T-helper 1 cell treated with Interleukin-12 subunit alpha and Interleukin-12 subunit beta and Interleukin-4 antibody, amounts not matched to agents 30 μg/mL and 1 μg/mL, for 36 hours (primary cell): ENCODE data around the gene RANBP3.
A peak's percentile ranks its signal among the peaks of the same experiment; 100 is the strongest.
"Not testable (repeated sequence)": the region's sequence is repeated elsewhere in the genome, so short reads cannot be mapped to it uniquely, and the experiment has no call there.

Source experiments
- H3K27ac Mint-ChIP-seq: one replicate; pipeline ENCODE4 v1.8.0; 2021; ENCODE audit warnings: mild to moderate bottlenecking, mixed read lengths
- H3K27me3 Mint-ChIP-seq: one replicate; pipeline ENCODE4 v1.8.0; 2021; ENCODE audit warnings: low read depth, mixed read lengths
- H3K36me3 Mint-ChIP-seq: one replicate; pipeline ENCODE4 v1.8.0; 2021; ENCODE audit warnings: low read depth, mixed read lengths
- H3K4me1 Mint-ChIP-seq: one replicate; pipeline ENCODE4 v1.8.0; 2021; ENCODE audit warnings: low read depth, mixed read lengths
- H3K4me3 Mint-ChIP-seq: one replicate; pipeline ENCODE4 v1.8.0; 2021; ENCODE audit warnings: mild to moderate bottlenecking, moderate library complexity, mixed read lengths
- H3K9me3 Mint-ChIP-seq: one replicate; pipeline ENCODE4 v1.8.0; 2021; ENCODE audit warnings: mixed read lengths

The RANBP3 gene, protein sequence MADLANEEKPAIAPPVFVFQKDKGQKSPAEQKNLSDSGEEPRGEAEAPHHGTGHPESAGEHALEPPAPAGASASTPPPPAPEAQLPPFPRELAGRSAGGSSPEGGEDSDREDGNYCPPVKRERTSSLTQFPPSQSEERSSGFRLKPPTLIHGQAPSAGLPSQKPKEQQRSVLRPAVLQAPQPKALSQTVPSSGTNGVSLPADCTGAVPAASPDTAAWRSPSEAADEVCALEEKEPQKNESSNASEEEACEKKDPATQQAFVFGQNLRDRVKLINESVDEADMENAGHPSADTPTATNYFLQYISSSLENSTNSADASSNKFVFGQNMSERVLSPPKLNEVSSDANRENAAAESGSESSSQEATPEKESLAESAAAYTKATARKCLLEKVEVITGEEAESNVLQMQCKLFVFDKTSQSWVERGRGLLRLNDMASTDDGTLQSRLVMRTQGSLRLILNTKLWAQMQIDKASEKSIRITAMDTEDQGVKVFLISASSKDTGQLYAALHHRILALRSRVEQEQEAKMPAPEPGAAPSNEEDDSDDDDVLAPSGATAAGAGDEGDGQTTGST

DNA sequence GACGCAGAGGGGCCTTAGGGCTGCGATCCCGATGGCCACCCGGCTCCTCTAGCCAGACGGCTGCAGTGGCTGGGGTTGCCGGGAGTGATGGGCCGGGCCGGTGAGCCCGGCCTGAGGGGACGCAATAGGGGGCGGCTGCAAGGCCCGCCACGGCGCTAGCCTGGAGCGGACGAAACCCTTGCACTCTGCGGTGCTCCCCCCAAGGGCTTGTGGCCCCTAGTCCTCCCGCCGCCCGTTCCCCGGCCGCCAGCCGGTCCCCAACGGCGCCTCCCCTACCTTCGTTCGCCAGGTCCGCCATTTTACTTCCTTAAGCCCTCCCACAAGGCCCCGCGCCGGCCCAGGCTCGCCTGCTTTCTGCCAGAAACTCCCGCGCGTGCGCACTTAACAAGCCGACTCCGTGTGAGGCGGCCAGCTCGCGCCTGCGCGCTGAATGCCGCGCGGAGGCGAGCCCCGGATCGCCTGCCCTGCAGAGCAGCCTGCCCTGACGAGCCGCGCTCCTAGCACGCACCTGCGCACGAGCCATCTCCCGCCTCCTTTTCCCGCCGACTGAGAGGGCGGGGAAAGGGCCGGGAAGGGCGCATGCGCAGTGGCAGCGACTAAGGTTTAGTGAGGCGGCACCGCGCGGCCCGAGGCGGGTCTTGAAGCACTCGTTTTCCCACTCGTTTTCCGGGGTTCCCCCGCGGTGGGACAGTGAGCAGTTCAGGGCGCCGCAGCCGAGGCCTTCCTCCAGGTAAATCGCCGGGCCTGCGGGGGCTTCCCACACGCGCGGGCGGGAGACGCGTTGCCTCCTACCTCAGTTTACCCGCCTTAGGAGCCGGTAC, at the start of gene RANBP3:
TSS of gene RANBP3 (minus strand) at position 356 of the 821 bp plus-strand sequence. CDS start at position 298, 58 bp downstream.
- no peaks in the 10 kb centered on the region for H3K27me3 Mint-ChIP-seq
- H3K4me1 Mint-ChIP-seq = peaks cover 46% of the 10 kb centered on the region
- H3K4me3 Mint-ChIP-seq = peak within 1 kb of the TSS; percentile 93
- H3K9me3 Mint-ChIP-seq = no peaks in the 10 kb centered on the region
- peaks cover 24% of the 10 kb centered on the region for H3K36me3 Mint-ChIP-seq
- peak within 1 kb of the TSS; percentile 89 for H3K27ac Mint-ChIP-seq

DNA sequence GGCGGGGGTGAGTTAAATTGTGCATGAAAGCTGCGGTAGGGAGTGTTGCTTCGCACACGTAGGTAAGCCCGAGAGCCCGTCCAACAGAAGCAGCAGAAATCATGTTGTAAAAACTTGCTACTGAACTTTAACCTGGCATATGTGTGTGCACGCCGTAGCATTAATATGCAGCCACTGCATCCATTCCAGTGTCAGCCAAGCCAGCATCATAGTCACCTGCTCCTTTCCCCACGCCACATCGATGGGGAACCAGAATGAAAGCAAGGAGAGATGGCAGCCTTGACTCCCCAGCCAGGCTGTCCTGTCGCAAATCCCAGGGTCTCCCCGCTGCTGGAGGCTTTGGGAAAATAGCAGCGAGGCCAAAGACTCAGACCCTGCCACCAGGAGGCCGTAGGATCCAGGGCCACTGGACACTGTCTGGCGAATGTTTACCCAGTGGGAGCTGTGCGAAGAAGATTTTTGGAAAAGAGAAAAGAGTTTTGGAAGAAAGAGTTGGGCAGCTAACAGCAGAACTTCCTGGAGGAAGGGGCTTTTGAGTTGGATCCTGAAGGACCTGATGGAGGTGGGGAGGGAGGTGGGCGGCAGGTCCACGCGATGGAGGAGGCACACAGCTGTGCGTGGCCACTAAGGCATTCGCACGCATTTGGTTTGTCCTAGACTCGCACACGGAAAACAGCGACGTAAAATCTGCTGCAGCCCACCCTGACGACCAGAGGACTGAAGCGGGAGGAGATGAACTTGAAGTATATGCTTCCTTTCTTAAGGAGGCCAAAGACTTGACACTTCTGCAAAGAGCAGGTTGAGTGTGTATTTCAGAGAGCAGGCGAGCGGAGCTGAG, 48.7 kb upstream of the RANBP3 start:
- H3K4me3 Mint-ChIP-seq = no peak overlapping the region
- no peaks in the 10 kb centered on the region for H3K9me3 Mint-ChIP-seq
- no peaks in the 10 kb centered on the region for H3K27me3 Mint-ChIP-seq
- H3K27ac Mint-ChIP-seq = no peak overlapping the region
- no peaks in the 10 kb centered on the region for H3K36me3 Mint-ChIP-seq
- no peaks in the 10 kb centered on the region for H3K4me1 Mint-ChIP-seq

DNA sequence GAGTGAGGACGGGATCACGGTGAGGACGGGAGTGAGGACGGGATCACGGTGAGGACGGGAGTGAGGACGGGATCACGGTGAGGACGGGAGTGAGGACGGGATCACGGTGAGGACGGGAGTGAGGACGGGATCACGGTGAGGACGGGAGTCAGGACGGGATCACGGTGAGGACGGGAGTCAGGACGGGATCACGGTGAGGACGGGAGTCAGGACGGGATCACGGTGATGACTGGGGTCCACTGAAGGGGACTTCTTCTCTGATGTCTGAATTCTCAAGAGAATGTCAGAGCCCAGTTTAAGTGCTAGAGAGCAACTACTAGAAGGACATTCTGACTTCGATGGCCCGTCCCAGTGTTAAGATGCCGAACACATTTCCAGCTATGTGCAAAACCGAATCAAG, 46.8 kb upstream of the RANBP3 start:
- not testable (repeated sequence) for H3K27me3 Mint-ChIP-seq, H3K9me3 Mint-ChIP-seq, H3K4me3 Mint-ChIP-seq, H3K36me3 Mint-ChIP-seq, H3K4me1 Mint-ChIP-seq, H3K27ac Mint-ChIP-seq

DNA sequence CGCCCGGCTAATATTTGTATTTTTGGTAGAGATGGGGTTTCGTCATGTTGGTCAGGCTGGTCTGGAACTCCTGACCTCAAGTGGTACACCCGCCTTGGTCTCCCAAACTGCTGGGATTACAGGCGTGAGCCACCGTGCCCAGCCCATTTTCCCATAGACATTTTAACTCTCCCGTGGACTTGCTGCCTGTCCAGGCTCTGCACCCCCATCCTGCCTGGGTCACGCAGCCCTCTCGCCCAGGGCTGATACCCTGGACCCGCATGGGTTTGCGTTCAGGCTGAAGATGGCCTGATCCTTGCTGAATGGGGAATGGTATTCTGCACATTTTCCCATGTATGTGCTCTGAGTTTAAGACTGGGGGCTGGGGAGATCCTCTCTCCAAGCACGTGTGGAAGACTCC, 46.0 kb upstream of the RANBP3 start:
- H3K27me3 Mint-ChIP-seq = no peaks in the 10 kb centered on the region
- no peak overlapping the region for H3K4me3 Mint-ChIP-seq
- H3K27ac Mint-ChIP-seq = no peak overlapping the region
- H3K4me1 Mint-ChIP-seq = no peaks in the 10 kb centered on the region
- H3K36me3 Mint-ChIP-seq = no peaks in the 10 kb centered on the region
- no peaks in the 10 kb centered on the region for H3K9me3 Mint-ChIP-seq

DNA sequence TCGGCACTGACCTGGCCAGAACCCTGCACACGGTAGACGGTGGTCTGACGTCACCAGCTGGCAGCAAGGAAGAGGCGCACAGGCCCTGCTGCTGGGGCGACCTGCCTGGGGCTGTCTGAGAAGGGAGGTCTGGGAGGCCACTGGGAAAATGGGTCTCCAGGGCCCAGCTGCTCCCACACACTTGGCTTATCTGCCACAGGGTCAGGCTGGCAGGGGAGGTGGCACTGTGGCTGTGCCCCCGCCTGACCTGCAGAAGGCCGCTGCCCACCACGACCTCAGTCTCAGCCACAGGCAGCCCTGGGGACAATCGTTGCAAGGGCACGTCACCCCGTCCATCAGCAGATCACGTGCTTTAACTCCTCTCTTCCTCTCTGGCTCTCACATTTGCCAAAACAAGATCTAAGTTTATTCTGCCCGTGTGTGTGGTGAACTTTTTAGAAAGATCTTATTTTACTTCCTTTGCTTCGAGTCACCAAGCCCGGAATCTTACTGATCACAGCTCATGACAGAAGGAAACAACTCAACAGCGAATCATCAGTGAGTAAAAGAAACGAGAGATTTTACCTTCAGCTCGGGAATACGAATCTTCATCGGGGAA, 45.2 kb upstream of the RANBP3 start:
- no peak overlapping the region for H3K4me3 Mint-ChIP-seq
- H3K9me3 Mint-ChIP-seq = no peaks in the 10 kb centered on the region
- no peaks in the 10 kb centered on the region for H3K36me3 Mint-ChIP-seq
- no peaks in the 10 kb centered on the region for H3K4me1 Mint-ChIP-seq
- H3K27me3 Mint-ChIP-seq = no peaks in the 10 kb centered on the region
- H3K27ac Mint-ChIP-seq = no peak overlapping the region

DNA sequence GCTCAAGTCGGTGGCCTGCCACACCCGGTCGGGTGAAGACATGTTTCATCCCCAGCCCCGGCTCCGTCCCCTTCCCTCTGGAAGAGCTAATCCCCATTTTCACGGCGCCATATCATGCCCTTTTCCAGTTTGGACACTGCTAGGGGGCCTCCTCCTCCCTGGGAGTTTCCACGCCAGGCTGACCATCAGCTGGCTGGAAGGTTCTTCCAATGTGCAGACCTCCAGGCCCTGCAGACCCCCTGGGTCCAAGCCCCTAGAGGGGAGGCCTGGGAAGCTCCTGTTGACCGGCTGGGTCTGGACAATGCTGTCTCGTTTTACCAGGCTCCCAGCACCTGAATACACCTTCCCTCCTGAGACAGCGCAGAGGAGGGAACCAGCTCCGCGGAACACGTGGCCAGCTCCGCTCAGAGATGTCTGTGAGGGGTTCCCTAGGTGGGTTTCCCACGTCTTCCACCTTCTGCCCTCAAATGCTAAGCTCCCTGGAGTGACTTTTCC, 44.7 kb upstream of the RANBP3 start:
- H3K4me1 Mint-ChIP-seq = no peaks in the 10 kb centered on the region
- no peak overlapping the region for H3K4me3 Mint-ChIP-seq
- H3K27ac Mint-ChIP-seq = no peak overlapping the region
- no peaks in the 10 kb centered on the region for H3K27me3 Mint-ChIP-seq
- no peaks in the 10 kb centered on the region for H3K36me3 Mint-ChIP-seq
- H3K9me3 Mint-ChIP-seq = no peaks in the 10 kb centered on the region

DNA sequence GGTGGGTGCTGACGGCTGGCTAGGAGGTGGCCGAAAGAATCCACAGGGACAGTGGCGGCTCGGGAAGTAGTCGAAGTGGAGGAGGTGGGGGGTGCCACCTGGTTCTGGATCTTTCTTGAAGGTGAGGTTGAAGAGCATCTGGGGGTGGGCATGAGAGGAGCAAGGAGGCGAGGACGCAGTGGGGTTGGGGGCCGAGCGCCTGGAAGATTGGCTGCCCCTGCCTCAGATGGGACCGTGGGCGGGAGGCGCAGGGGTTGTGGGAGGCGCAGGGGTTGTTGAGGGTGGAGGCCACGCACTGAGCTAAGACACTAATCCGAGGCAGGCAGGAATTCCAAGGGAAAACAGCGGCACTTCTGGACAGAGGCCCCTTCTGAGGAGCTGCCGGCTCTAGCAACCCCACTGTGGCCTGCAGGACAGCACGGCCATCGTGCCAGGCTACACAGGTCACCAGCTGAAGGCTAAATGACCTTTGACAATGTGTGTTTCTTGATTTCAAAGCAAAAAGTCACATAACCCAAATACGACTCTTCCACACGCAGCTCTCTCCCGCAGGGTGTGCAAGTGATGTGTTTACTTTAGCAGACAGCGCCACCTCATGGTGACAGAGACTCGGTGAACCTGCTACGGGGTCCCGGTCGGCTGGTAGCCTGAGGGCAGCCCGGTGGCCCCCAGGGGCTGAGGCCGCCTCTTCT, 44.1 kb upstream of the RANBP3 start:
- no peaks in the 10 kb centered on the region for H3K36me3 Mint-ChIP-seq
- H3K4me3 Mint-ChIP-seq = no peak overlapping the region
- no peaks in the 10 kb centered on the region for H3K4me1 Mint-ChIP-seq
- no peaks in the 10 kb centered on the region for H3K9me3 Mint-ChIP-seq
- no peaks in the 10 kb centered on the region for H3K27me3 Mint-ChIP-seq
- no peak overlapping the region for H3K27ac Mint-ChIP-seq

DNA sequence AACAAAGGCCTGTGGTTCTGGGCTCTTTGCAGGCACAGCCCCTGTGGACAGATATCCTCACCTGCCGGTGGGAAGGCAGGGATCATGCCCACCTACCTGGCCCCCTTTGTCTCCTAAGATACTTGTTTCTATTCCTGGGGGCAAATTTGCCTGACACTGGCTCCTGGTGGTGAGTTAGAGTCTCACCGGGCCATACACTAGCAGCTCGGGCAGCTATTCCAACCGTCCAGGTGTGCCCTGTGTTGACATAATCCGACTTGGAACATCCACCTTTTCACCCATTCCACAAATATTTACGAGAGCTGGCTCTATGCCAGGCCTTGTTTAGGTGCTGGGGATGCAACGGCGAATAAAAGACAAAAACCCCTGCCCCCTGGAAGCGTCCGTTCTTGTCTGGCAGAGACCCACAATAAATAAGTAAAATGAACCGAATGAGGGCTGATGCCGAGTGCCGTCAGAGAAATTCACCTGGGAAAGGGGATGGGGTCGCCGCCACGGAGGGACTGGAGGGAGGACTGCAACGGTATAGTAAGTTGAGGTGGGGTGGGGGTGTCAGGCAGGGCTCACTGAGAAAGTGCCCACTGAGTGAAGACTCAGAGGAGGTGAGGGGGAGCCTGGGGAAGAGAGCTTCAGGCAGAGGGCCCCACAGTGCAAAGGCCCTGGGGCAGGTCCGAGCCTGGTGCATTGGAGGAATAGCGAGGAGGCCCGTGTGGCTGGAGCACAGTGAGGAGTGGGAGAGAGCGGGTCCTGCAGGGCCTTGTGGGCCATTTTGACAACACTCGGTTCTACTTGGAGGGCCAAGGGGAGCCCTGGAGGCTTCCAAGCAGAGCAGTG, 43.2 kb upstream of the RANBP3 start:
- H3K36me3 Mint-ChIP-seq = no peaks in the 10 kb centered on the region
- no peaks in the 10 kb centered on the region for H3K27me3 Mint-ChIP-seq
- no peak overlapping the region for H3K27ac Mint-ChIP-seq
- no peaks in the 10 kb centered on the region for H3K4me1 Mint-ChIP-seq
- no peak overlapping the region for H3K4me3 Mint-ChIP-seq
- H3K9me3 Mint-ChIP-seq = no peaks in the 10 kb centered on the region

DNA sequence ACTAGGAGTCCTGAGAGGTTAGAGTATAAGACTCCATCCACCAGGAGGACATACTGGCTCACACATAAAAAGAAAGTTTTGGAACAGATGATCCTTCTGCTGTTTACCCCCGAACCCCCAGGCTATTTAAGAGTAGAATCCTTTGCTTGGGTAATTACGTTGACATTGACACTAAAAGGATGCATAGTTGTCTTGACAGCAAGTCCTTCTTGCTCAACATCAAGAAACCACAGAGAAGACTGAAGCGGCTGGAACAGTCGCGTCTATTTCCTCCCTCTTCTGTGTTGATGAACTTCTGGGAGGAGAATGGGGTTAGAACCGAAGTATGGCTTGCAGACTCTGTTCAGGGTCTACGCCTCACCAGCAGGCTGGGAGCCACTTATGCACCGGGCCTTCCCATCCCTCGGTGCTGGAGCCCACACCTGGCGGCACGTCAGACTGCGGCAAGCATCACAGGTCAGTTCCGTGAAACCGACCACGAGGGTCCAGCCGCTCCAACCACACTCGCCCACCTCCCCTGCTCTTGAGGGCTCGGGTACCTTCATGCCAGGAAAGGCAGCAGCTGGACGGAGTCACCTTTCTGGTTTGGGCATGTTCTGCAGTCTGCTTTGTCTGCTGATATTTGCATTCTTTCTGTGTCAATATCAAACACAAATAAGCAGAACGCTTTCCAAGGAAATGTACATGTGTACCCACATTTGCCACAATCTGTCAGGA, 42.4 kb upstream of the RANBP3 start:
- Mint-ChIP-seq H3K9me3 (no peaks in the 10 kb centered on the region), H3K36me3 (no peaks in the 10 kb centered on the region), H3K4me1 (no peaks in the 10 kb centered on the region), H3K27me3 (no peaks in the 10 kb centered on the region), H3K4me3 (no peak overlapping the region), H3K27ac (no peak overlapping the region)

DNA sequence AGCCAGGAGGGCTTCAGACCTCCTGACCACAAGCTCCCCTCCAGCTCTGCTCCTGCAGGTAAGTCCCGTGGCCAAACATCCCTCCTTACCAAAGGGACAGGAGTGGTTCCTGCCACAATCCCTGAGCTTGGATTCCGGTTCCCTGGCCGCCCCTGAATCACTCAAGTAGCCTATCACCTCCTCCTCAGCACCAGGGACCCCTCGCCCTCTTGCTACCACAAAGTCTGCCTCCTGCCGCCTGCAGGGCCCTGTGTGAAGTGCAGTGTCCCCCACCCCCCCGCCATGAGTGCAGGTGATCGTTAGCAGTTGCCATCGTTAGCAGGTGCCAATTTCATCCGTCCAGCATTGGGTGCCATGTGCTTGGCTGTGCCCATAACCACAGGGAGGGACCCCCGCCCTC, 40.8 kb upstream of the RANBP3 start:
- H3K4me1 Mint-ChIP-seq = no peaks in the 10 kb centered on the region

DNA sequence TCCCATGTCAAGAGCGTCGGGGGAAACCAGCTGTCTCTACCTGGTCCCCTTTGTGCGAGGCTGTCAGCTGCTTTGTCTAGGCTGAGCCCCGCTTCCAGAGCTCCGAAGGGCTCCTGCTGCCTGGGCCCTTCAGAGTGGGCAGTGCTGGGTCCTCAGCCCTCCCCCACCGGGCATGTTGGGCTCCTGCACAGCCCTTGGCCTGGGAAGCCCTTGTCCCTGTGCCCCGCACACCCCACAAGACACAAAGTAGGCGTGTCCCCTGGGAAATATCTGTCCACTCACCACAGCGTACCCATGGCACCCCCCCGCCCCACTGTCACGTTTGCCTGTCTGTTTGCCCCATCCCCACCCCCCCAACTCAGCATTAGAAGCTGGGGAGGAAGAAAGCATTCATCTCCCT, 39.6 kb upstream of the RANBP3 start:
- Mint-ChIP-seq H3K36me3 (no peaks in the 10 kb centered on the region), H3K27me3 (no peaks in the 10 kb centered on the region), H3K4me1 (no peaks in the 10 kb centered on the region), H3K9me3 (no peaks in the 10 kb centered on the region), H3K4me3 (no peak overlapping the region), H3K27ac (no peak overlapping the region)

More for the DNA sequence above, 40.8 kb upstream of the RANBP3 start:
- no peaks in the 10 kb centered on the region for H3K9me3 Mint-ChIP-seq
- H3K27ac Mint-ChIP-seq = no peak overlapping the region
- H3K4me3 Mint-ChIP-seq = no peak overlapping the region
- H3K36me3 Mint-ChIP-seq = no peaks in the 10 kb centered on the region
- no peaks in the 10 kb centered on the region for H3K27me3 Mint-ChIP-seq

DNA sequence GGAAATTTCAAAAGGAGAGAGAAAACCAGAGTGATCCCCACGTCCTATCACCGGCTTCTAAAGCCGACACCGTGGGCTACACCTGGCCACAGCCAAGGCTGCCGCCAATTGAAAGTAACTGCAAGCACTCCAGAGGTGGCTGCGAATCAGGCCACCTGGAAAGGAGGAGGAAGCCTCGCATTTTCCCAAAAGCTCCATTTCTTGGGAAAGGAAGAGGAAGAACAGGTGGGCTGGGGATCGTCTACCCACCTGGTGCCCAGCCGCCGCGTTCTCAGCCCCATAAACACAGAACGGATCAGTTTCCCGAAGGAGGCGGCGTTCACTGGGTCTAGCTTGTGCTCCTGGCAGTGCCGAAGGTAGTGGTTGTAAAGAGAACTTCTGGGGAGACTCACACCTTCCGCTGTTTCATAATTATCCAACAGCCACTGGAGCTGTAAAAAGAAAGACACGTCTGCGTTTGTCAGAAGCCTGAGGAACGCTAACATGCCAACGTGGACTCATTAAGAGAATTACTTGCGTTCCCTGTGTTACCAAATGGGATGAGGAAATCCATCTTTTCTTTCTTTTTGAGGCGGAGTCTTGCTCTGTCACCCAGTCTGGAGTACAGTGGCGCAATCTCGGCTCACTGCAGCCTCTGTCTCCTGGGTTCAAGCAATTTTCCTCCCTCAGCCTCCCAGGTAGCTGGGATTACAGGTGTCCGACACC, 38.1 kb upstream of the RANBP3 start:
- H3K36me3 Mint-ChIP-seq = no peaks in the 10 kb centered on the region
- no peaks in the 10 kb centered on the region for H3K27me3 Mint-ChIP-seq
- H3K4me1 Mint-ChIP-seq = no peaks in the 10 kb centered on the region
- H3K27ac Mint-ChIP-seq = no peak overlapping the region
- no peaks in the 10 kb centered on the region for H3K9me3 Mint-ChIP-seq
- H3K4me3 Mint-ChIP-seq = no peak overlapping the region
